Mucosa of rectum (tissue), 2 donors: Measurements from ENCODE around the gene EVI5L.

Experiments used
- H3K27ac ChIP-seq, 2 donors: one replicate each; pipeline ENCODE4 v1.7.0; 2013; ENCODE audit warnings: inconsistent platforms in 2 of 2, low read depth in 2 of 2, low read length in 2 of 2
- H3K27me3 ChIP-seq, 2 donors: one replicate each; pipeline ENCODE4 v1.7.0; 2013; ENCODE audit warnings: low read length in 2 of 2; ENCODE audit not compliant: control insufficient read depth in 2 of 2, insufficient read depth in 2 of 2
- H3K36me3 ChIP-seq, 2 donors: one replicate each; pipeline ENCODE4 v1.7.0; 2013; ENCODE audit warnings: low read length in 2 of 2; ENCODE audit not compliant: control insufficient read depth in 2 of 2, insufficient read depth in 2 of 2
- H3K4me1 ChIP-seq, 2 donors: one replicate each; pipeline ENCODE4 v1.7.0; 2013; ENCODE audit warnings: low read length in 2 of 2, mild to moderate bottlenecking in 1 of 2; ENCODE audit not compliant: control insufficient read depth in 2 of 2, insufficient read depth in 2 of 2
- H3K4me3 ChIP-seq, 2 donors: one replicate each; pipeline ENCODE4 v1.7.0; 2013; ENCODE audit warnings: low read length in 2 of 2
- H3K9ac ChIP-seq, 2 donors: one replicate each; pipeline ENCODE4 v1.7.0; 2013; ENCODE audit warnings: low read length in 2 of 2, low read depth in 1 of 2, mild to moderate bottlenecking in 1 of 2
- H3K9me3 ChIP-seq, 2 donors: one replicate each; pipeline ENCODE4 v1.7.0; 2013; ENCODE audit warnings: low read length in 2 of 2; ENCODE audit not compliant: control insufficient read depth in 2 of 2
- donor health status: healthy.
- donor health status: Normal muscosa, but diverticular disease.

The EVI5L gene

DNA sequence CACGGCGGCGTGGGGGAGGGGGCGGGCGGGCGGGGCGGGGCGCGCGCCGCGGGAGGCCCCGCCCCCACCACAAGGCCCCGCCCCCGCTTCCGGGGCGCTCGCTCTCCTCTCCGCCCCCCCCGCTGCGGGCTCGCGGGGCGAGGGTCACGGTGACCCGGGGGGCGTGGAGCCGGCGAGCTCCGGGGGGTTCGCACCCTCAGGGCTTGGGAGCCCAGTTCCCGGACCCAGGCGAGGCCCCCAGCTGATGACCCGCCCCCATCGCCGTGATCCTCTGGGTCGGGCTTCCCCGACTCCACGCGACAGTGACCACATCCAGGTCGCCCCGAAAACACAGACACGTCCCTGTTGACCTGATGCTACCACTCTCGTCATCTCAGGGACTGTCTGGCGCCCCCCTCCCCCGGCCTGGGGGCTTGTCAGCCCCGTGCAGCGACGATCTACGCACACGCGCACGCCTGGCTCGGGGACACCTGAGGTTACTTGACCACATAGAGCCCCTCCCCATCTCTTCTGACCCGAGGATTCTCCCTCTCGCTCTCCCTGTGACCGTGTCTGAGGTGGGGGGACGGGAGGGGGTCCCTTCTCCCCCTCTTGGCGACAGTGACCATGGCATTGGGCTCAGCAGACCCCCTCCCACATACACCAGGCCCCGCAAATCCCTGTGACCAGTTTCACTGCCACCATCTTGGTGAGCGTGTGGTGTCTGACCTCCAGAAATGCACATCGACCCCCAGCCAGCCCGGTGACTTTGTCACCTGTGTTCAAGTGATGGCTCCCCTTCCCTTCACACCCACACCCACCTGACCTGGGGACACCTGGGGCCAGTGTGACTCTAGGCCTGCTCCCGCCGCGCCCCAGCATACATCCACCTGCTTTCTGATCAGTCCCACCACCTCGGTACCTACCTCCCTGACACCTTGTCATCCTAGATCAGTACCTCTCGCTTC, 74.3 kb downstream of the EVI5L start:
- H3K9ac ChIP-seq: peak overlapping the region; percentile 81 to 96
- H3K9me3 ChIP-seq: no peaks in the 10 kb centered on the region
- peaks cover 16 to 19% of the 10 kb centered on the region in 2 donors for H3K4me1 ChIP-seq
- no peaks in the 10 kb centered on the region for H3K27me3 ChIP-seq
- peaks cover 0 to 3% of the 10 kb centered on the region in 2 donors for H3K36me3 ChIP-seq
- H3K27ac ChIP-seq: peak overlapping the region; percentile 84 to 86
- H3K4me3 ChIP-seq: peak overlapping the region; percentile 84 to 92

DNA sequence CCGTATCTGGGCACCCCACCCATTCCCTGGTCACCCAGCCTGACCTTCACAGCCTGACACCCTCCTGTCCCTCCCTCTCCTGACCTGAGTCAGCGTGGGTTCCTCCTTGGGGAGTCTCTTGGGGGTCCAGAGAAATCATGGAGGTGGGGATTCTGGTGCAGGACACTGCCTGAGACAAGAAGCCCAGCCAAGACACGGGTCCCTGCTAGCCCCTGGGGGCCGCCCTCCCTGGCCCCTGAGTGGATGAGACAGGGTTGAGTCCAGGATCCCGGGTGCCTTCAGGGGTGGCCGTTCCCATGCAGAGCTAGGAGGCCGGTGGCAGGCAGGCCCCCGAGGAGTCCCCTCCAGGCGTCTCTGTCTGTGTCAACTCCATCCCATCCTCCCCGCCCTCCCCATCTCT, 75.2 kb downstream of the EVI5L start:
- H3K9ac ChIP-seq: no peak overlapping the region
- no peaks in the 10 kb centered on the region for H3K27me3 ChIP-seq
- no peaks in the 10 kb centered on the region for H3K9me3 ChIP-seq
- H3K4me3 ChIP-seq: peak overlapping the region in 1 of 2 donors; percentile 92
- peaks cover 3 to 8% of the 10 kb centered on the region in 2 donors for H3K36me3 ChIP-seq
- peaks cover 16 to 19% of the 10 kb centered on the region in 2 donors for H3K4me1 ChIP-seq
- no peak overlapping the region for H3K27ac ChIP-seq

DNA sequence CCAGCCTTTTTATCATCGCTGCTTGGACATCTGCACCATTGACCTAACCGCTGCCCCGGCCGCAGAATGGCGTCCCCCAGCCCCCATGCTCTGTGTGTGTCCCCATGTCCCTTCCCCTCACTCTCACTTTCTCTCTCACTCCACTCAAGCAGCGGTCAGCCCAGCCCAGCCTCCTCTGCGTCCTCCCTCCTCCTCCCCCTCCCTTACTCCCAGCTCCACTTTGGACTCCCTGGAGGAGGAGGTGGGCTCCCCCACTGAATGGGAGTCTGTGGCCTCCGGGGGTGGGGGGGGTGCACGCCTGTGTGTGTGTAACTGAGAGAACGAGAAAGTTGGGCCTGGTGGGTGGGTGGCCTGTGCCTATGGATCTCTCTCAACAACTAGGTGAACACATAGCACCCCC, 75.8 kb downstream of the EVI5L start:
- H3K27ac ChIP-seq: no peak overlapping the region
- H3K9ac ChIP-seq: no peak overlapping the region
- no peaks in the 10 kb centered on the region for H3K9me3 ChIP-seq
- peaks cover 16 to 19% of the 10 kb centered on the region in 2 donors for H3K4me1 ChIP-seq
- H3K36me3 ChIP-seq: peaks cover 9 to 14% of the 10 kb centered on the region in 2 donors
- H3K27me3 ChIP-seq: no peaks in the 10 kb centered on the region
- no peak overlapping the region for H3K4me3 ChIP-seq

DNA sequence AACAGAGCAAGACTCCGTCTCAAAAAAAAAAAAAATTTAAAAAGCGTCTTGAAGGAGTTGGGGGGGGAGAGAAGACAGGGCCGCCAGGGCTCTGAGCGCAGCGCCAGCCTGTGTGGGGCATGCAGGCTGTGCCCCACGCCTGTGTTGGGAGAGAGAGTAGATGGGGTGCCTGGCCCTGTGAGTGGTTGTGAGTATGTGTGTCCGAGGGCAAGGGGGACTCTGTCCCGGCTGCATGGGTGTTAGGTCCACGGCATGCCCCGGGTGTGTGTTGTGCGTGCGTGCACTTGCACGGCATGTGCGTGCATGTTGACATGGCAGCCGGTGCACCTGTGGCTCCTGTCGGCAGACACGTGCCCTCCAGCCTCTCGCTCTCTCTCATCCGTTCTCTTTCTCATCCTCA, 77.1 kb downstream of the EVI5L start:
- Histone ChIP-seq H3K36me3 (peaks cover 19 to 24% of the 10 kb centered on the region in 2 donors), H3K27me3 (no peaks in the 10 kb centered on the region), H3K9ac (no peak overlapping the region), H3K27ac (no peak overlapping the region), H3K4me3 (no peak overlapping the region), H3K9me3 (no peaks in the 10 kb centered on the region), H3K4me1 (peaks cover 16 to 19% of the 10 kb centered on the region in 2 donors)

DNA sequence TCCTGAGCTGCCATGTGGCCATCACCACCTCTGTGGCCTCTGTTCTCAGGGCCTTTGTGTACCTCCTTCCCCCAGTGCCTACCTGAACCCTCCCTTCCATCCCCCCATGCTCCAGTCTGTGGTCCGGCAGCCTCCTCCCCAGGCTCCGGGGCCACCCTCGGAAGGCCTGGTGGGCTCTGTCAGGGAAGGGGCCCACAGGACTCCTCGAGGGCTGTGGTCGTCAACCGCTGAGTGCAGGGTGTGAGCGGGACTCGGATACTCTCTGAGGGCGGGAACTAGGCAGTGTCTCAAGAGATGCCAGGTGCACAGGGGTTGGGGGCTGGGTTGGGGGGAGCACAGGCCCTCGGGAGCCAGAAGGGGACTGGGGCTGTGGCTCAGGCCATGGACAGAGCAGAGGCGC, 77.5 kb downstream of the EVI5L start:
- H3K36me3 ChIP-seq: peaks cover 20 to 26% of the 10 kb centered on the region in 2 donors
- no peaks in the 10 kb centered on the region for H3K27me3 ChIP-seq
- H3K9ac ChIP-seq: no peak overlapping the region
- H3K27ac ChIP-seq: no peak overlapping the region
- H3K4me3 ChIP-seq: no peak overlapping the region
- no peaks in the 10 kb centered on the region for H3K9me3 ChIP-seq
- H3K4me1 ChIP-seq: peaks cover 16 to 17% of the 10 kb centered on the region in 2 donors

DNA sequence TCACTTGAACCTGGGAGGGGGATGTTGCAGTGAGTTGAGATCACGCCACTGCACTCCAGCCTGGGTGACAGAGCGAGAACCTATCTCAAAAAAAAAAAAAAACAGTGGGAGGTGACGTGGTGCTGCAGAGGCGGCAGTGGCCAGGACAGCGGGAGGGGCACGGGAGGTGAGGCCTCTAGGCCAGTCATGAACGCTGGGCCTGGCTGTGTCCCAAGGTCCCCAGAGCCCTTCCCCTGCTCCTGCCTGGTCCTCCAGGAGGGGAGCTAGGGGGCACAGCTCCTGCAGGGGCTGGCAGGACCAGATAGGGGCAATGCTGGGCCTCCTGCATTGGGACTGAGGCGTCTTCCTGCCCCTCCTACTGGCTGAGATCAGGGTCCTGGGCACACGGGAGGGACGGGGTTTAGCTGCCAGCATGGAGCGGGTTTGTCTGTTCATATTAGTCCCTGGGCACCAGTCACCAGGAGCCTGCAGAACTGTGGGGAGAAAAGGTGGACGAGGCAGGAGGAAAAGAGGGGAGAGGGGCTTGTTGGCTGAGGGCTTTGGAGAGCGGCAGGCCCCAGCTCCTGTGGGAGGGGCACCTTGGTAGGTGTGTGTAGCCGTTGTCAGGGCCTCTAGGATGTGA, 78.2 kb downstream of the EVI5L start:
- H3K36me3 ChIP-seq: peaks cover 24 to 30% of the 10 kb centered on the region in 2 donors
- no peak overlapping the region for H3K4me3 ChIP-seq
- H3K9me3 ChIP-seq: no peaks in the 10 kb centered on the region
- no peak overlapping the region for H3K27ac ChIP-seq
- no peaks in the 10 kb centered on the region for H3K27me3 ChIP-seq
- H3K4me1 ChIP-seq: peaks cover 10 to 11% of the 10 kb centered on the region in 2 donors
- H3K9ac ChIP-seq: no peak overlapping the region

DNA sequence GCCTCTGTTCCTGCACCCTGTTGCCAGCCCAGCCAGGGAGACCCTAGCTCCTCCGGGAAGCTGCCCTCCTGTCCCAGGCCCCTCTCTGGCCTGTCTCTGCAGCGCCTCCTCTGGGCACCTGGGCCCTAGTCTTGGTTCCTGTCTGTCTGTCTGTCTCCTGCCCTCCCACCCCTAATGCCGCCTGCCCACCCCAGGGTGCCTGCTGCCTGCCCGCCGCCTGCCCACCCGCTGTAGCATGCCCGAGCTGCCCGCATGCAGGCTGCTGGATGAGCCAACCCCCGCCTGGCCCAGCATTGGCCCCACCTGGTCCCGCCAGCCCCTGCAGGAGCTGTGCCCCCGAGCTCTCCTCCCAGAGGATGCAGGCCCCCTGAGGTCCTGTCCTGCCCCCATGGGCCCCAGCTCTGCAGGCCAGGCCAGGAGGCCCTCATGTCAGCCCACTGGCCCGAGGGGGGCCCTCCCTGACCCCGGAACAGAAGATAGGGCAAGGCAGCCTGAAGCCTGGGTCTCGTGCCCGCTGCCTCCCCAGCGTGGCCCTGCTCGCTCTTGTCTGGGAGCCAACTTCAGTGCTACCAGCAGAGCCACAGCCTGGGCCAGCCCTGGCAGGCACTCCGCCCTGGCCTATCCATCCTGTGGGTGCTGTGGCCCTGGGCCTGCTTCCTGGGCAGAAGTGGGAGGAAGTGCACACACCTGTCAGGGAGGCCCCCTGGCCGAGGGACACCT, 78.9 kb downstream of the EVI5L start:
- Histone ChIP-seq H3K4me3 (no peak overlapping the region), H3K27me3 (no peaks in the 10 kb centered on the region), H3K9me3 (no peaks in the 10 kb centered on the region), H3K27ac (no peak overlapping the region), H3K9ac (no peak overlapping the region), H3K4me1 (peaks cover 9 to 11% of the 10 kb centered on the region in 2 donors), H3K36me3 (peaks cover 24 to 30% of the 10 kb centered on the region in 2 donors)

DNA sequence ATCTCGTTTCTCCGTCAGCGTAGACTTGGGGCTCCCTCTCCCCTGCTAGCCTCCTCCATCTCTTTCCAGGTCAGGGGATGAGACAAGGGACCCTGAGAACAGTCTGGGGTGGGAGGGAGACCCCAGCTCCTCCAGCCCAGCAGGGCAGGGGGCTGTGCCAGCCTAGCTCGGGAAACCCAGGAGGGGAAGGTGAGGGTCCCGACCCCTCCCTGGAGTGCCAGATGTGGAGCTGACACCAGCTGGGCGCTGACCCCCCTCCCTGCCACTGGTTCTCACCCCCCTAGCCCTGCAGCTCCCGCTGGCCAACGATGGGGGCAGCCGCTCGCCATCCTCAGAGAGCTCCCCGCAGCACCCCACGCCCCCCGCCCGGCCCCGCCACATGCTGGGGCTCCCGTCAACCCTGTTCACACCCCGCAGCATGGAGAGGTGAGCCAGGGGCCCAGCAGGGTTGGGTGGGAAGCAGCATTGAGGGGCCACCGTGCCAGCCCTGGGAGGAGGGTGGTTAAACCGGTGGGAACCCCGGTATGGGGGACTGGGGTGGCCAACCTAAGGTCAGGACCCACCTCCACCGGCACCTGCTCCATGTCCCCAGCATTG, 79.6 kb downstream of the EVI5L start:
- peaks cover 24 to 30% of the 10 kb centered on the region in 2 donors for H3K36me3 ChIP-seq
- no peaks in the 10 kb centered on the region for H3K9me3 ChIP-seq

DNA sequence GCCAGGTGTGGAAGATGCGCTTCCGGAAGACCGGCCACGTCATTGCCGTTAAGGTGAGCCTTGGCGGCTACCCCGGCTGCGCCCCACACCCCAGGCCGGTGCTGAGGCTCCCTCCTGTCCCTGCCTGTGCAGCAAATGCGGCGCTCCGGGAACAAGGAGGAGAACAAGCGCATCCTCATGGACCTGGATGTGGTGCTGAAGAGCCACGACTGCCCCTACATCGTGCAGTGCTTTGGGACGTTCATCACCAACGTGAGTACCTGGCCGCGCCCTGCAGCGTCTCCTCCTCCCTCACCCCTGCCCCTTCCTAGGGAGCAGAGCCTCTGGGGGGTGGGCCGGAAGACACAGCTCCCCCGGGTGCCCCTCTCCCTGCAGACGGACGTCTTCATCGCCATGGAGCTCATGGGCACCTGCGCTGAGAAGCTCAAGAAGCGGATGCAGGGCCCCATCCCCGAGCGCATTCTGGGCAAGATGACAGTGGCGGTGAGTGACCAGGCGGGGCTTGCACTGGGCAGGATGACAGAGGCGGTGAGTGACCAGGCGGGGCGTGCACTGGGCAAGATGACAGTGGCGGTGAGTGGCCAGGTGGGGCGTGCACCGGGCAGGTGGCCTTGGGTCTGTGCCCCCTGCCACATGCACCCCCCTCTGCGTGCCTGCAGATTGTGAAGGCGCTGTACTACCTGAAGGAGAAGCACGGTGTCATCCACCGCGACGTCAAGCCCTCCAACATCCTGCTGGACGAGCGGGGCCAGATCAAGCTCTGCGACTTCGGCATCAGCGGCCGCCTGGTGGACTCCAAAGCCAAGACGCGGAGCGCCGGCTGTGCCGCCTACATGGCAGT, 80.5 kb downstream of the EVI5L start:
- no peaks in the 10 kb centered on the region for H3K9me3 ChIP-seq
- no peak overlapping the region for H3K4me3 ChIP-seq
- H3K4me1 ChIP-seq: no peaks in the 10 kb centered on the region
- H3K36me3 ChIP-seq: peaks cover 24 to 30% of the 10 kb centered on the region in 2 donors
- H3K27me3 ChIP-seq: peaks cover 7 to 8% of the 10 kb centered on the region in 2 donors
- H3K27ac ChIP-seq: no peak overlapping the region
- H3K9ac ChIP-seq: no peak overlapping the region

More for the DNA sequence above, 79.6 kb downstream of the EVI5L start:
- Histone ChIP-seq H3K9ac (no peak overlapping the region), H3K4me3 (no peak overlapping the region), H3K4me1 (peaks cover 7% of the 10 kb centered on the region in 2 donors), H3K27ac (no peak overlapping the region), H3K27me3 (peaks cover 1 to 2% of the 10 kb centered on the region in 2 donors)
